Measurements from ENCODE around the gene GET3. TPM values are rescaled to one million over a fixed set of nuclear protein-coding genes. Genes with fewer than 3 reads are reported as not detected.
A peak's percentile ranks its signal among the peaks of the same experiment; 100 is the strongest.

Gene GET3
- polyA plus RNA-seq, 3 donors, result 97.5 to 122 (median 108) TPM

- H3K4me3 ChIP-seq (replicated peaks in 1 of 3; ENCODE audit: low read depth in 2 of 3, low read length in 3 of 3), result no peak overlapping the region
- H2AFZ ChIP-seq (ENCODE audit: insufficient read depth, low read depth, low read length, poor library complexity, severe bottlenecking), result no peak overlapping the region
- peaks cover 0 to 2% (median 1%) of the 10 kb centered on the region in 3 donors for H3K27me3 Mint-ChIP-seq (ENCODE audit: low read depth in 3 of 3)
- peak overlapping the region in 4 of 7 donors; percentile 33 to 63 (median 56) for H3K27ac Mint-ChIP-seq
- H3K9me3 ChIP-seq (replicated peaks in 1 of 2; ENCODE audit: control insufficient read depth in 1 of 2, insufficient read depth in 1 of 2, low read length in 2 of 2), result no peaks in the 10 kb centered on the region
- H3K4me3 Mint-ChIP-seq, result peak overlapping the region in 1 of 2 donors; percentile 31
- 63% methylated on average over 1 of the region's 3 CpGs for WGBS (ENCODE audit: insufficient coverage)
- peak overlapping the region in 1 of 2 donors; percentile 48 for H3K27ac ChIP-seq (ENCODE audit: low read depth in 1 of 2, low read length in 2 of 2)
- H3K4me1 Mint-ChIP-seq, result peaks cover 35% of the 10 kb centered on the region
- intact Hi-C loops (cut with micrococcal nuclease), result no loop called here
- no peak overlapping the region for H3K9ac ChIP-seq (ENCODE audit: insufficient read depth, low read length, poor library complexity, severe bottlenecking)
- DNase-seq, result no peak
- no peaks in the 10 kb centered on the region for H3K27me3 ChIP-seq (ENCODE audit: control insufficient read depth in 2 of 2, insufficient read depth in 2 of 2, low read length in 2 of 2)
- H3K79me2 ChIP-seq (ENCODE audit: insufficient read depth, low read length), result peaks cover 50% of the 10 kb centered on the region
- H3K4me2 ChIP-seq (replicated peaks; ENCODE audit: extremely low read depth, low read length, poor library complexity, severe bottlenecking), result no peak overlapping the region
- H4K20me1 ChIP-seq (ENCODE audit: insufficient read depth, low read length), result peaks cover 54% of the 10 kb centered on the region
- peaks cover 32 to 42% of the 10 kb centered on the region in 2 donors for H3K36me3 ChIP-seq (replicated peaks in 1 of 2; ENCODE audit: control insufficient read depth in 1 of 2, insufficient read depth in 2 of 2, low read length in 2 of 2)
- TF ChIP-seq, protein P1, sequence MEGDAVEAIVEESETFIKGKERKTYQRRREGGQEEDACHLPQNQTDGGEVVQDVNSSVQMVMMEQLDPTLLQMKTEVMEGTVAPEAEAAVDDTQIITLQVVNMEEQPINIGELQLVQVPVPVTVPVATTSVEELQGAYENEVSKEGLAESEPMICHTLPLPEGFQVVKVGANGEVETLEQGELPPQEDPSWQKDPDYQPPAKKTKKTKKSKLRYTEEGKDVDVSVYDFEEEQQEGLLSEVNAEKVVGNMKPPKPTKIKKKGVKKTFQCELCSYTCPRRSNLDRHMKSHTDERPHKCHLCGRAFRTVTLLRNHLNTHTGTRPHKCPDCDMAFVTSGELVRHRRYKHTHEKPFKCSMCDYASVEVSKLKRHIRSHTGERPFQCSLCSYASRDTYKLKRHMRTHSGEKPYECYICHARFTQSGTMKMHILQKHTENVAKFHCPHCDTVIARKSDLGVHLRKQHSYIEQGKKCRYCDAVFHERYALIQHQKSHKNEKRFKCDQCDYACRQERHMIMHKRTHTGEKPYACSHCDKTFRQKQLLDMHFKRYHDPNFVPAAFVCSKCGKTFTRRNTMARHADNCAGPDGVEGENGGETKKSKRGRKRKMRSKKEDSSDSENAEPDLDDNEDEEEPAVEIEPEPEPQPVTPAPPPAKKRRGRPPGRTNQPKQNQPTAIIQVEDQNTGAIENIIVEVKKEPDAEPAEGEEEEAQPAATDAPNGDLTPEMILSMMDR (IDR thresholded peaks at IDR 0.05), result no peak
- H3K9me3 Mint-ChIP-seq, result peaks cover 0 to 2% (median 0%) of the 10 kb centered on the region in 7 donors
- peaks cover 27 to 52% of the 10 kb centered on the region in 2 donors for H3K36me3 Mint-ChIP-seq
- peaks cover 28 to 44% of the 10 kb centered on the region in 2 donors for H3K4me1 ChIP-seq (ENCODE audit: control insufficient read depth in 1 of 2, insufficient read depth in 2 of 2, low read length in 2 of 2)
Measured at GRCh38 chr19:12730064-12730463, 7.2 kb upstream of the GET3 start.

DNA sequence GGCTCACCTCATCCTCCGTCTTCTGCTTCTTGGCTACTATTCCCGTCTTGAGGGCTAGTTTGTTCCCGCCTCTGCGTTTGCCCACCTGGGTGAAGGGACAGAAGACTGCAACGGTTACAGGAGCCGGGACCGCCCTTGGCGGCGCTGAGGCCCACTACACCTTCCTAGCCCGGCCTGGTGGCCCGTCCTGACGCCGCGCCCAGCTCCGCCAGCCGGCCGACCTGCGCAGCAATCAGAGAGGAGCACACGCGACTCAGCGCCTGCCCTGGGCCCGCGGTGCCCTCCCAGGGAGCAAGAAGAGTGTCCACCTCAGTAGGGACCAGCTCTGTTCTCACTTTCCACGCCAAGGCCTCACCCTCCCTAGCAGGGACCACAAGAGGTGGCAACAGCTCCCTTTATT is 6.0 kb upstream of the GET3 start:
- Histone ChIP-seq H3K27ac (ENCODE audit: low read depth in 1 of 2, low read length in 2 of 2) (no peak overlapping the region), H3K36me3 (replicated peaks in 1 of 2; ENCODE audit: control insufficient read depth in 1 of 2, insufficient read depth in 2 of 2, low read length in 2 of 2) (peaks cover 32 to 42% of the 10 kb centered on the region in 2 donors), H3K9me3 (replicated peaks in 1 of 2; ENCODE audit: control insufficient read depth in 1 of 2, insufficient read depth in 1 of 2, low read length in 2 of 2) (no peaks in the 10 kb centered on the region), H3K27me3 (ENCODE audit: control insufficient read depth in 2 of 2, insufficient read depth in 2 of 2, low read length in 2 of 2) (no peaks in the 10 kb centered on the region), H3K79me2 (ENCODE audit: insufficient read depth, low read length) (peaks cover 57% of the 10 kb centered on the region), H3K4me1 (ENCODE audit: control insufficient read depth in 1 of 2, insufficient read depth in 2 of 2, low read length in 2 of 2) (peaks cover 32 to 48% of the 10 kb centered on the region in 2 donors), H3K9ac (ENCODE audit: insufficient read depth, low read length, poor library complexity, severe bottlenecking) (no peak overlapping the region), H3K4me3 (replicated peaks in 1 of 3; ENCODE audit: low read depth in 2 of 3, low read length in 3 of 3) (no peak overlapping the region), H4K20me1 (ENCODE audit: insufficient read depth, low read length) (peaks cover 54% of the 10 kb centered on the region), H2AFZ (ENCODE audit: insufficient read depth, low read depth, low read length, poor library complexity, severe bottlenecking) (no peak overlapping the region), H3K4me2 (replicated peaks; ENCODE audit: extremely low read depth, low read length, poor library complexity, severe bottlenecking) (no peak overlapping the region)
- no peak overlapping the region for H3K27ac Mint-ChIP-seq
- H3K36me3 Mint-ChIP-seq, result peaks cover 26 to 49% of the 10 kb centered on the region in 2 donors
- TF ChIP-seq, protein P1 (IDR thresholded peaks at IDR 0.05), result no peak
- H3K4me3 Mint-ChIP-seq, result no peak overlapping the region
- H3K4me1 Mint-ChIP-seq, result peaks cover 37% of the 10 kb centered on the region
- peaks cover 0 to 4% (median 2%) of the 10 kb centered on the region in 3 donors for H3K27me3 Mint-ChIP-seq (ENCODE audit: low read depth in 3 of 3)
- intact Hi-C loops (cut with micrococcal nuclease), result no loop called here
- 97% methylated on average over 23 of the region's 24 CpGs for WGBS (ENCODE audit: insufficient coverage)
- peaks cover 0 to 2% (median 0%) of the 10 kb centered on the region in 7 donors for H3K9me3 Mint-ChIP-seq
- DNase-seq, result no peak
